Measurements from ENCODE around the gene MIXL1.
"Not testable (repeated sequence)": the region's sequence is repeated elsewhere in the genome, so short reads cannot be mapped to it uniquely, and the experiment has no call there.

The MIXL1 gene

DNA sequence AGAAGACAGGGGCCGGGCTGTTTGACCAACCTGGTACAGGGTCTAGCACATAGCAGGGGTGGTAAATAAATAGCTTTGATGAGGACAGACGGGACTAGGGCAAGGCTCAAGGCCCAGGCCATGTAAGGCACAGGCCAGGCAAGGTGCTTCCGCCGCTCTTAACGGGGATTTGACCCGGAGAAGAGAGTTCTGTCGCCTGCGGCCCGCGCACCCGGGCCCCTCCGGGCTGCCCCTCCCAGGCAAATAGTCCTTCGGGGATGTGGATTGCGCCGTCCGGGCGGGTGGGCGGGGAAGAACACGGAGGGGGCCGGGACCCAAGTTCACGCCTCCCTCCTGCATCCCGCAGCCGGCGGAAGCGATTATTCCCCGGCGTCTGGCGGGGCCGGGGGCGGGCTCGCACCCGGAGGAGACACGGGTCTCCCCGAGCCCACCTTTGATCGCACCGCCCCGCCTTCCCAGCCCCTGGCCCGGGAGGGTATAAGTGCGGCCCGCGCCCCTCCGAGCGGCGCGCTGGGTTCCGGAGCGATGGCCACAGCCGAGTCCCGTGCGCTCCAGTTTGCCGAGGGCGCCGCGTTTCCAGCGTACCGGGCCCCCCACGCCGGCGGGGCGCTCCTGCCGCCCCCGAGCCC, at the start of gene MIXL1:
Gene MIXL1, plus strand, starts transcription at position 508 of the 629 bp plus-strand sequence. Its CDS starts 18 bp downstream, at position 526.
- DNase-seq: no peak

DNA sequence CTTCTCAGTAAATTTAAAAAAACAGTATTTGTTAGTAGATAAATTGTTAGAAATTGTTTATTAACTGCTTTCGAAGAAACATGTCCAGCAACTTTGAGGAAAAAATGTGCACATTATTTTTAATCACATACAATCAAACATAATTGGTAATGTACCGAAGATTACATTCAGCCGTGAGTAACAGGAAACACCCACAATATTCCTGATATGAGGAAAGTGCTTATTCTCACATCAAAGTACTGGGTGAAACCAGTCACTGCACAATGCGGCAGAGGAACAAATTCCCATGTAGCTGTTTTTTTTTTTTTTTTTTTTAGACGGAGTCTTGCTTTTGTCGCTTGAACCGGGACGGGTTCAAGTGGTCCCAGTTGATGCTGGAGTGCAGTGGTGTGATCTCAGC, 46.6 kb upstream of the MIXL1 start:
- no peak for DNase-seq

GRCh38 chr1:226181996-226182714, 41.3 kb upstream of the MIXL1 start:
- peak in 5 of 56 donors; percentile 1 to 9 (median 4) for DNase-seq

DNA sequence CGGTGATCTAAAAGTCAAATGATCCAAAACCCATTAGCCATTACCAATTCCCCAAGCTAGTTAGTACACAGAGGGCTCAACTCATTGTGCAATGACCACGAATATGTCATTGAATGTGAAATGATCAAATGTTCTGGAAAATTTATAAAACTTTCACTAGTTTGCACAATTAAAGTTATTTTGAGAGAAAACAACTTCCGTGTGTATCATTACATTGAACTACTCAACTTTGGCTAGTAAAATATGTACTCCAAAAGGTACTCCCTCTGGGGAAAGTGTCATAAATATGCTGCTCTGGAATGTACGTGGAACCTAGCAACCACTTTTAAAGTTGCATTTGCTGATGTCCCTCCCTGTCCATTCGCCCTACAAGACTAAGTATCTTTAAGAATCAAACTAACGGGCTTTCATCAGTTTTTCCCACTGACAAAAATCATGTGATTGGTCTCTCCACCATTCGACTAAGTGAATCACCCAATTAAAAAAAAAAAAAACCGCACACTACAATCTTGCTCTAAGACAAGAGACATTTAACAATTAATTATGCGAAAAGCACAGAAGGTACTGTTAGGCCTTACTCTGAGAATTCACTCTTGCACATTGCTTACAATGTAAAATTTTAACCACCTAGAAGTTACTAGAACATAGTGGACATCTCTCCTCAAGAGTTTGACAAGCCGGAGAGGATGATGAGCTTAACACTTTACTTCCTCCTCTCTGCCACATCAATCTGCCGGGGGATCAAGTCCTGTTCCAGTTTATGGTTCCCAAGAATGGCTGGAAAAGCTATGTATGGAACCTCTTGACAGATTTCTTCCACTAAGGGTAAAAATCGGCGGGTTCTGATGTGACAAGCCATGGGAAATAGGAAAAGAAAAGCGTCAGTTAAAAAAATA, 38.1 kb upstream of the MIXL1 start:
- no peak for DNase-seq

DNA sequence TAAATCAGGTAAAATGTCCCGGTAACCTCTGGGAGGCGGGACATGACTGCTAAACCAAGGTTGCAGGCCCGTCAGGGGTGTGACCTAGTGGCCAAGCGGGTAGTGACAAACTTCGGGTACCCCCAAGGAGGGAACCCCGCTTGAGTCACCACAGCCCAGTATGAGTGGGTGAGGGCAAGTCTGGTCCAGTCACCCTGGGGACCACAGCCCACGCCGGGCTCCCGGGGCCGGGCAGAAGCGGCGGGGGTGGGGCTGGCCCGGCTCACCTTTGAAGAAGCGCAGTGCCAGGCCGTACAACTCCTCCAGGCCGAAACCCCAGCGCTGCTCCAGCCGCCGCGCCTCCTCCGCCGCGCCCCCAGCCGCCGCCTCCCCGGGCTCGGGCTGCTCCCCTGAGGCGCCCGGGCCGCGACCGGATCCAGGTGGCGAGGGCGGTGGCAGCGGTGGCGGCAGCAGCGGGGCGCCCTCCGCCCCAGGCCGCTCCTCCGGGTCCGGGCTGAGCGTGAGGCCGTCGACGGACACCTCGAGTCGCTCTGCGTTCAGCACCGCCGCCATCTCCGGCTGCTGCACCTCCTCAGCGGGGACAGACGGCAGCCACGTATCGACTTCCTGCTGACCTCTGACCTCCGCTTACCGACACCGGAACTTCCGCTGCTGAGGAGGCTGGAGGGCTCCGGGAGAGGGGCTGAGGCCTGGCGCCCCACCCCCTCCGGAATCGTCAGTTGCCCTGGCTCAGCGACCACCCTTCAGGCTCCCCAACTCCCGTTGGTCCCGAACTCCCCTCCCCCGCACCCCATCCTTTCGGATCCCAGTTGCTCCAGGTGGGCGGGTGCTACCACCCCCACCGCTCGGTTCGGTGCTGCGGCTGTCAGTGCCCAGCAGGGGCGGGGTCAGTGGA, 37.1 kb upstream of the MIXL1 start, which contains the start of gene ACBD3:
Gene ACBD3, minus strand, starts transcription at position 618 of the 895 bp plus-strand sequence. Its CDS starts 66 bp downstream, at position 552.
- peak; percentile 6 to 93 (median 81) for DNase-seq

DNA sequence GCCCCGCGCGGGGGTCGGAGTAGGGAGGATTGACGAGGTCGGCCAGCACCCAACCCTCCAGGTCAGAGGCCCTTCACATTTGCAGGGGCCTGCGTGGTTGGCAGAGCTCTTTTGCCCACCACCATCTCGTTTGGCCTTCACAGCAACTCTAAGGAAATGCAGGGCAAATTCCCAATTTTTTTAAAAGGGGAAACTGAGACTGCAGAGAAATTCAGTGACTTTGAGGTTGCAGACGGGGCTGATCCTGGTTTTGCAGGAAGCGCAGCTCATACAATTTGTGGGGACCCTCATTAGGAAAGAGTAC, 36.5 kb upstream of the MIXL1 start:
- DNase-seq: no peak

GRCh38 chr1:226187380-226187779, 36.1 kb upstream of the MIXL1 start:
- no peak for DNase-seq

DNA sequence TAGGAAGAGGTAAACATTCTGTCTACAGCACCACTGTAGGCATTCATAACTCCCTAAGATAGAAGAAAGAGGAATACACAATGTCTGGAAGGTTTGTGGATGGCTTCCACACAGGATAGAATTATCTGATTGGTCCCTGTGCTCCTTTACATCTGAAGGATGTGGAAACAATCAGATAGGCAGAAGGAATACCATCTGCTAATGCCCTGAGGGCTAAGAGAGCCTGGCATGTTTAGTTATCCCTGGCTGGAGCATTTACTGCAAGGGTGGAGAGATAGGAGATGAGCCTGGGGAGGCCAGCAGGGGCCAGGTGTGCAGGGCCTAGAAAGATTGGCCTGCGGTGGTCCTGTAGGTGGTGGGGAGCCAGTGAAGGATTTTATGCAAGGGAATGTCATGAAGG, 28.3 kb upstream of the MIXL1 start:
- DNase-seq: no peak

- no peak for DNase-seq
Measured at GRCh38 chr1:226199971-226200370, 23.5 kb upstream of the MIXL1 start.

GRCh38 chr1:226201029-226201593, 22.4 kb upstream of the MIXL1 start:
- DNase-seq: no peak

- DNase-seq: no peak
Measured at GRCh38 chr1:226202246-226202645, 21.2 kb upstream of the MIXL1 start.

DNA sequence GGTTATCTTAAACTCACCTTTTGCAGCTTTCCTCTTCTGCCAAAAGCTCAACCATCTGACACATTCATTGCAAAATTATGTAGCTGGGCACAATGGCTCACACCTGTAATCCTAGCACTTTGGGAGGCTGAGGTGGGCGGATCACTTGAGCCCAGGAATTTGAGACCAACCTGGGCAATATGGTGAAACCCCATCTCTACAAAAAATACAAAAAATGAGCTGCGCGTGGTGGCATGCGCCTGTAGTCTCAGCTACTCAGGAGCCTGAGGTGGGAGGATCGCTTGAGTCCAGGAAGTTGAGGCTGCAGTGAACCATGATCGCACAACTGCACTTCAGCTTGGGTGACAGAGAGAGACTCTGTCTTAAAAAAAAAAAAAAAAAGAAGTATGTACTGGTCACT, 20.8 kb upstream of the MIXL1 start:
- DNase-seq: not testable (repeated sequence)

DNA sequence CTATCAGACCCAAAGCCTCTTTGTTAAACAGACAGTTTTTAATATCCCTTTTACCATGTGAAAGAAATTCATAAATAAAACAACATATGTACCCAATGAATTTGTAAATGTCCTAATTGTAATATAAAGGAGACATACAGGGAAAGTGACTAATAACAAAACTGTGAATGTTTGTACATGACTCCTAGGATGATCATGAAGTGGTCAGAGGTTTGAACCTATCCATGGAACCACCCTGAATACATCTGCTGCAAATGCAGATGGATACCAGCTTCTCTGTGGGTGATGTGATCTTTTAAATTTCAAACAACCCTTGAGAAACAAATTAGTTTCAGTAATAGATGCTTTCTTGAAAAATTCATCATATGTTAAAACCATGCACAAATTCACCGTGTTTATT, 20.2 kb upstream of the MIXL1 start:
- DNase-seq: no peak

- DNase-seq: no peak
Measured at GRCh38 chr1:226203655-226204054, 19.8 kb upstream of the MIXL1 start.

DNA sequence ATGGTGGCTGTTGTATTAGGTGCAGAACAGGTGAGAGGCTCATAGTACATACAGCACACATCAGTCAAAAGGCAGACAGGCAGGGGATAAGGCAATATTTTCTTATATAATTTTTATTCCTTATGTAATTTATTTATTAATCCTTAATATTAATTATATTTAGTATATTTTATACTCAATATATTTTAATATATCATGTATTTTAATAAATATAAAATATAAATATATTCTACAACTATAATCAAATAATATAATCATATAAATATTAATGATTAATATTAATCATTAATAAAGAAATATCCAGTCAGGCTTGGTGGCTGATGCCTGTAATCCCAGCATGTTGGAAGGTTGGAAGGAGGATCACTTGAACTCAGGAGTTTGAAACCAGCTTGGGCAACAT, 19.3 kb upstream of the MIXL1 start:
- DNase-seq: no peak

GRCh38 chr1:226207048-226207447, 16.4 kb upstream of the MIXL1 start:
- DNase-seq: no peak

- no peak for DNase-seq
Measured at GRCh38 chr1:226209307-226210059, 14.0 kb upstream of the MIXL1 start.

DNA sequence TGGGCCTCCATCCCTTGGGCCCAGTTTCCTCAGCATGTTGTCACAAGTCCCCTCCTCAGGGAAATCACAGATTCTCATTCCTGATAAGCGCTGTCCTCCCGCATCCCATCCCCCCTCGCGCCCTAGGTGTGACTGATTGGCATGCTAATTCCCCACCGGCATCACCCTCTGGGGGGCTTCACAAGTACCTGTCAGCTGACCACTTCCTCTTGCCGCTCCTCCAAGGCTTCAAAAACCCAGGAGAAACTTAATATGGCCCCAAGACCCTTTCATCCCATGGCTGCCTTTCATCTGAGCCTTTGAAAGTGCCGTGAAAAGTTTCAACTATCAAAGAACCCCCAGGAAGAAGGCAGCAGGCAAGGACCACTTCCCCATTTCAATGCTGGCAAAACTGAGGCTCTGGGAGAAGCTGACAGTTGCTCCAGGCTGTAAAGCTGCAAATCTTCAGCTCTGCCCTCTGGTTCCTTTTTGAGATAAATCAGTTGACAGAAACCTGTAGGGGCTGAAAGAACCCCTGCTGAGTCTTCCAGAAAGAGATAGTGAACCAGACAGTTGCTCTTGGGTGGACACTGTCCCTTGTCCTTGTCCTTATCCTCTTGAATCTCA, 12.8 kb upstream of the MIXL1 start:
- no peak for DNase-seq

- DNase-seq: no peak
Measured at GRCh38 chr1:226211181-226211821, 12.2 kb upstream of the MIXL1 start.
